Measurements from ENCODE around the gene RILPL1.
"Not testable (repeated sequence)": the region's sequence is repeated elsewhere in the genome, so short reads cannot be mapped to it uniquely, and the experiment has no call there.

DNA sequence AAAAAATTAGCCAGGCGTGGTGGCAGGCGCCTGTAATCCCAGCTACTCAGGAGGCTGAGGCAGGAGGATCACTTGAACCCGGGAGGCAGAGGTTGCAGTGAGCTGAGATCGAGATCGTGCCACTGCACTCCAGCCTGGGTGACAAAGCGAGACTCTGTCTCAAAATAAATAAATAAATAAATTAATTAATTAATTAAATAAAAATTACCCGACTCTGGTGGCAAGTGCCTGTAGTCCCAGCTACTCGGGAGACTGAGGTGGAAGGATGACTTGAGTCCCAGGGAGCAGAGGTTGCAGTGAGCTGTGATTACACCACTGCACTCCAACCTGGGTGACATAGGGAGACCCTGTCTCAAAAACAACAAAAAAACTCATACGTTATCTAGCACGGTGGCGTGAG lies 2.4 kb upstream of the RILPL1 start:
- TF ChIP-seq, protein P1, sequence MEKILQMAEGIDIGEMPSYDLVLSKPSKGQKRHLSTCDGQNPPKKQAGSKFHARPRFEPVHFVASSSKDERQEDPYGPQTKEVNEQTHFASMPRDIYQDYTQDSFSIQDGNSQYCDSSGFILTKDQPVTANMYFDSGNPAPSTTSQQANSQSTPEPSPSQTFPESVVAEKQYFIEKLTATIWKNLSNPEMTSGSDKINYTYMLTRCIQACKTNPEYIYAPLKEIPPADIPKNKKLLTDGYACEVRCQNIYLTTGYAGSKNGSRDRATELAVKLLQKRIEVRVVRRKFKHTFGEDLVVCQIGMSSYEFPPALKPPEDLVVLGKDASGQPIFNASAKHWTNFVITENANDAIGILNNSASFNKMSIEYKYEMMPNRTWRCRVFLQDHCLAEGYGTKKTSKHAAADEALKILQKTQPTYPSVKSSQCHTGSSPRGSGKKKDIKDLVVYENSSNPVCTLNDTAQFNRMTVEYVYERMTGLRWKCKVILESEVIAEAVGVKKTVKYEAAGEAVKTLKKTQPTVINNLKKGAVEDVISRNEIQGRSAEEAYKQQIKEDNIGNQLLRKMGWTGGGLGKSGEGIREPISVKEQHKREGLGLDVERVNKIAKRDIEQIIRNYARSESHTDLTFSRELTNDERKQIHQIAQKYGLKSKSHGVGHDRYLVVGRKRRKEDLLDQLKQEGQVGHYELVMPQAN (IDR thresholded peaks at IDR 0.05; ENCODE audit: borderline replicate concordance): not testable (repeated sequence)
- not testable (repeated sequence) for TF ChIP-seq SMAD3 (CRISPR knock-in tag; conservative IDR thresholded peaks at IDR 0.05); ZNF282 (CRISPR knock-in tag; IDR thresholded peaks at IDR 0.05); JUNB (CRISPR knock-in tag; conservative IDR thresholded peaks at IDR 0.05); BMI1 (IDR thresholded peaks at IDR 0.05; ENCODE audit: low read length); CCAR2 (IDR thresholded peaks at IDR 0.05; ENCODE audit: low read depth, low read length); PHB2 (IDR thresholded peaks at IDR 0.05; ENCODE audit: low read depth)
- TF ChIP-seq, protein P2, sequence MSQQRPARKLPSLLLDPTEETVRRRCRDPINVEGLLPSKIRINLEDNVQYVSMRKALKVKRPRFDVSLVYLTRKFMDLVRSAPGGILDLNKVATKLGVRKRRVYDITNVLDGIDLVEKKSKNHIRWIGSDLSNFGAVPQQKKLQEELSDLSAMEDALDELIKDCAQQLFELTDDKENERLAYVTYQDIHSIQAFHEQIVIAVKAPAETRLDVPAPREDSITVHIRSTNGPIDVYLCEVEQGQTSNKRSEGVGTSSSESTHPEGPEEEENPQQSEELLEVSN (IDR thresholded peaks at IDR 0.05; ENCODE audit: borderline replicate concordance in 1 of 2, extremely low read depth in 1 of 2, insufficient read depth in 1 of 2, insufficient read length in 1 of 2, low read depth in 1 of 2, low read length in 1 of 2, poor library complexity in 1 of 2, severe bottlenecking in 1 of 2): not testable (repeated sequence)
- TF ChIP-seq, protein P3, sequence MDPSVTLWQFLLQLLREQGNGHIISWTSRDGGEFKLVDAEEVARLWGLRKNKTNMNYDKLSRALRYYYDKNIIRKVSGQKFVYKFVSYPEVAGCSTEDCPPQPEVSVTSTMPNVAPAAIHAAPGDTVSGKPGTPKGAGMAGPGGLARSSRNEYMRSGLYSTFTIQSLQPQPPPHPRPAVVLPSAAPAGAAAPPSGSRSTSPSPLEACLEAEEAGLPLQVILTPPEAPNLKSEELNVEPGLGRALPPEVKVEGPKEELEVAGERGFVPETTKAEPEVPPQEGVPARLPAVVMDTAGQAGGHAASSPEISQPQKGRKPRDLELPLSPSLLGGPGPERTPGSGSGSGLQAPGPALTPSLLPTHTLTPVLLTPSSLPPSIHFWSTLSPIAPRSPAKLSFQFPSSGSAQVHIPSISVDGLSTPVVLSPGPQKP (CRISPR knock-in tag; IDR thresholded peaks at IDR 0.05): not testable (repeated sequence)
- TF ChIP-seq, protein P4, sequence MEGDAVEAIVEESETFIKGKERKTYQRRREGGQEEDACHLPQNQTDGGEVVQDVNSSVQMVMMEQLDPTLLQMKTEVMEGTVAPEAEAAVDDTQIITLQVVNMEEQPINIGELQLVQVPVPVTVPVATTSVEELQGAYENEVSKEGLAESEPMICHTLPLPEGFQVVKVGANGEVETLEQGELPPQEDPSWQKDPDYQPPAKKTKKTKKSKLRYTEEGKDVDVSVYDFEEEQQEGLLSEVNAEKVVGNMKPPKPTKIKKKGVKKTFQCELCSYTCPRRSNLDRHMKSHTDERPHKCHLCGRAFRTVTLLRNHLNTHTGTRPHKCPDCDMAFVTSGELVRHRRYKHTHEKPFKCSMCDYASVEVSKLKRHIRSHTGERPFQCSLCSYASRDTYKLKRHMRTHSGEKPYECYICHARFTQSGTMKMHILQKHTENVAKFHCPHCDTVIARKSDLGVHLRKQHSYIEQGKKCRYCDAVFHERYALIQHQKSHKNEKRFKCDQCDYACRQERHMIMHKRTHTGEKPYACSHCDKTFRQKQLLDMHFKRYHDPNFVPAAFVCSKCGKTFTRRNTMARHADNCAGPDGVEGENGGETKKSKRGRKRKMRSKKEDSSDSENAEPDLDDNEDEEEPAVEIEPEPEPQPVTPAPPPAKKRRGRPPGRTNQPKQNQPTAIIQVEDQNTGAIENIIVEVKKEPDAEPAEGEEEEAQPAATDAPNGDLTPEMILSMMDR (IDR thresholded peaks at IDR 0.05 in 2 of 3, conservative IDR thresholded peaks at IDR 0.05 in 1 of 3; ENCODE audit: insufficient read depth in 2 of 3, low read depth in 1 of 3, low read length in 3 of 3): not testable (repeated sequence)
- TF ChIP-seq, protein P5, sequence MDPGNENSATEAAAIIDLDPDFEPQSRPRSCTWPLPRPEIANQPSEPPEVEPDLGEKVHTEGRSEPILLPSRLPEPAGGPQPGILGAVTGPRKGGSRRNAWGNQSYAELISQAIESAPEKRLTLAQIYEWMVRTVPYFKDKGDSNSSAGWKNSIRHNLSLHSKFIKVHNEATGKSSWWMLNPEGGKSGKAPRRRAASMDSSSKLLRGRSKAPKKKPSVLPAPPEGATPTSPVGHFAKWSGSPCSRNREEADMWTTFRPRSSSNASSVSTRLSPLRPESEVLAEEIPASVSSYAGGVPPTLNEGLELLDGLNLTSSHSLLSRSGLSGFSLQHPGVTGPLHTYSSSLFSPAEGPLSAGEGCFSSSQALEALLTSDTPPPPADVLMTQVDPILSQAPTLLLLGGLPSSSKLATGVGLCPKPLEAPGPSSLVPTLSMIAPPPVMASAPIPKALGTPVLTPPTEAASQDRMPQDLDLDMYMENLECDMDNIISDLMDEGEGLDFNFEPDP (CRISPR knock-in tag; IDR thresholded peaks at IDR 0.05): not testable (repeated sequence)
- TF ChIP-seq, protein P6, sequence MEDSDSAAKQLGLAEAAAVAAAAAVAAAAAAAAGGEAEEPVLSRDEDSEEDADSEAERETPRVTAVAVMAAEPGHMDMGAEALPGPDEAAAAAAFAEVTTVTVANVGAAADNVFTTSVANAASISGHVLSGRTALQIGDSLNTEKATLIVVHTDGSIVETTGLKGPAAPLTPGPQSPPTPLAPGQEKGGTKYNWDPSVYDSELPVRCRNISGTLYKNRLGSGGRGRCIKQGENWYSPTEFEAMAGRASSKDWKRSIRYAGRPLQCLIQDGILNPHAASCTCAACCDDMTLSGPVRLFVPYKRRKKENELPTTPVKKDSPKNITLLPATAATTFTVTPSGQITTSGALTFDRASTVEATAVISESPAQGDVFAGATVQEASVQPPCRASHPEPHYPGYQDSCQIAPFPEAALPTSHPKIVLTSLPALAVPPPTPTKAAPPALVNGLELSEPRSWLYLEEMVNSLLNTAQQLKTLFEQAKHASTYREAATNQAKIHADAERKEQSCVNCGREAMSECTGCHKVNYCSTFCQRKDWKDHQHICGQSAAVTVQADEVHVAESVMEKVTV (CRISPR knock-in tag; IDR thresholded peaks at IDR 0.05): not testable (repeated sequence)
- TF ChIP-seq, protein P7, sequence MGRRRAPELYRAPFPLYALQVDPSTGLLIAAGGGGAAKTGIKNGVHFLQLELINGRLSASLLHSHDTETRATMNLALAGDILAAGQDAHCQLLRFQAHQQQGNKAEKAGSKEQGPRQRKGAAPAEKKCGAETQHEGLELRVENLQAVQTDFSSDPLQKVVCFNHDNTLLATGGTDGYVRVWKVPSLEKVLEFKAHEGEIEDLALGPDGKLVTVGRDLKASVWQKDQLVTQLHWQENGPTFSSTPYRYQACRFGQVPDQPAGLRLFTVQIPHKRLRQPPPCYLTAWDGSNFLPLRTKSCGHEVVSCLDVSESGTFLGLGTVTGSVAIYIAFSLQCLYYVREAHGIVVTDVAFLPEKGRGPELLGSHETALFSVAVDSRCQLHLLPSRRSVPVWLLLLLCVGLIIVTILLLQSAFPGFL (CRISPR knock-in tag; IDR thresholded peaks at IDR 0.05): not testable (repeated sequence)

All from K562 (cell line).